HG03045 (cell line): ENCODE measurements around the gene CACNA2D4.

Experiments
- ATAC-seq: cut with Tn5 transposase; IDR thresholded peaks from one replicate; pipeline ENCODE4 v1.9.1; 2021; ENCODE audit warnings: mild to moderate bottlenecking, moderate library complexity; ENCODE audit not compliant: unreplicated experiment

Gene CACNA2D4

DNA sequence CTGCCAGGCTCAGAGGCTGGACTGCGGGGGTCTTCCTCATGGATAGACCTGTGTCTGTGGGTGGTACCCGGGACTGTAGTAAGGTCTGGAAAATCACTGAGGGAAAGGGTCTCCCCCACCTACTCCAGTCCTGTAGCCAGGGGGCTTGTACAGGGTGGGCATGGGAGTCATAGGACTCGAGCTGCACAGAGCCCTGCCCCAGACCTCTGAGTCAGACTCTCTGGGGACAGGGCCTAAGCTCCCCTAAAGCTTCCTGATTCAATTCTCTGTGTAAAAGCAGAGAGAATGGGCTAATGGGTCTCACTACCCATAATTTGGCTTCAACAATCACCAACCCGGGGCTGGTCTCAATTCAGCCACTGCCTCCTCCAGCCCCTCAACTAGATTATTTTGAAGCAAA, 71.0 kb downstream of the CACNA2D4 start:
- no peak for ATAC-seq

DNA sequence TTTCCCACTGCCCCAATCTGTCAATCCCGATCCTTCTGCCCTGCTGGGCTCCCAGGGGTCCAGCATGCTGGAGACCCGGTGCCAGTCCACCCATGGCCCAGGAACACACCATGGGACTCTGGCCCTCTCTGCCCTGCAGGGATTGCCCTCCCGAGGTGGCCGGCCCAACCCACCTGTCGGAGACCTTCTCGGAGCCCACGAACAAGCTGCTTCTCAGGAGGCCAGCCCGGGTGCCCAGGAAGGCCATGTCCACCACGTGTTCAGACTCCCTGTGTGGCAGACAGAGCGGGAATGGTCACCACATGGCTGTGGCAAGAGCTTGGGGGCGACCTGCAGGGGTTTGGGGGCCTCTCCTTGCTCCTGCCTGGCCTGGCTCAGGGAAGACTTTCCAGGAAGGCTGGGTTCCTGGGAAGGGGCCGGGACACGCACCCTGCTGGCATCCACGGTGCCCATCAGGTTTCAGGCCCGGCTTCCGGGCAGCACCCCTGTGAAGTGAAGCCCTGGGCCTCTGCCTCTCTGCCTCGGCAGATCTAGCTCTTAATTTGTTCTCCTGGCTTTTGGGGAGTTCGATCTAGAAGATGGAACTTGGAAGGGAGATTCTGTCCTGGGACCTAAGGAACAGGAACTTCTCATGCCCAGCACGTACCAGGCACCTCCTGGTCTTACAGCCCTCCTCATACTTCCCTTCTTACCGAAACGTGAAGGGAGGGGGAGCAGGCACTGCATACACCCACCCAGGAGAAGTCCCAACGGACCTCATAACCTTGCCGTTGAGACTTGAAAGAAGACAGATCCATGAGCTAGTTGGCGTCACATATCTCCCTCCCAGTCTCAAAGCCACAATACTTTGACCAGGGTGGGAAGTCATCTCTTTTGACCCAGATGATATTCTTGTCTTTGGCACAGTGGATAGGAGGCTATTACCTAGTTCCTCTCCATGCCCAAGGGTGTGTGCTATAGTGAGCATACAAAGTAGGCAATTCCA, 71.7 kb downstream of the CACNA2D4 start:
- ATAC-seq = no peak

DNA sequence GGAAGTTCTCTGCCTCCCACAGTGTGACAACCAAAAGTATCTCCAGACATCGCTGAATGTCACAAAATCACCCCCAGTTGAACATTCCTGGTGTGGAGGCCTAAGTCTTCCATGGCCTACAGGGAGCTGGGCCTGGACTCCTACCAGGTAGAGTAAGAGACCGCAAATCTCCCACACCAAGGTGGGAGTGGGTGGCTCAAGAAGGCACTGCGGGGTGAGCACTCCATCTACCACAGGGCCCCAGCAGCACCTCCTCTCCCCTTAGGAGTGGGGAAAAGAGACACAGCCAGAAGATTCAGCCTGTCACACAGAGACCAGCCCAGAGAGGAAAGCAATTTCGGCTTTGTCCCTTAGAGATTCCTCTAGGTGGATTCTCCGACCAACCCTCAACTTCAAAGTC, 72.6 kb downstream of the CACNA2D4 start:
- ATAC-seq = no peak

DNA sequence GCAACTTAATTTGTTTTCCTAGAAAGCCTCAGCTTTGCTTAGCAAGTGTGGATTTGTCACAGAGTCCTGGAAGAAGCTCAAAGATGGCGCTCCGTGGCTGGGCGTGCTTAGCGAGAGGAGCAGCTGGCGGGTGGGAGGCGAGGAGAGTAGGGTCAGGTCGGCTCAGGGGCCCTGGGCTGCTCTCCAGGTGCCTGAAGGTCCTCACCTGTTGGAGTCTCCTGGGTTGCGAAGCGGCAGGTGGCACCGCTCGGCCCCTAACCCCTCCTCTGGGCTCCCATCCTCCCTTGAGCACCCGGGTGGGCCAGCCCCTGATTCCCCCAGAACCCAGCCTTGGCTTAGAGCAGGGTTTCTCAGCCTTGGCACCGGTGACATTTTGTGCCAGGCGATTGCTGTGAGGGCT, 73.0 kb downstream of the CACNA2D4 start:
- ATAC-seq = no peak

DNA sequence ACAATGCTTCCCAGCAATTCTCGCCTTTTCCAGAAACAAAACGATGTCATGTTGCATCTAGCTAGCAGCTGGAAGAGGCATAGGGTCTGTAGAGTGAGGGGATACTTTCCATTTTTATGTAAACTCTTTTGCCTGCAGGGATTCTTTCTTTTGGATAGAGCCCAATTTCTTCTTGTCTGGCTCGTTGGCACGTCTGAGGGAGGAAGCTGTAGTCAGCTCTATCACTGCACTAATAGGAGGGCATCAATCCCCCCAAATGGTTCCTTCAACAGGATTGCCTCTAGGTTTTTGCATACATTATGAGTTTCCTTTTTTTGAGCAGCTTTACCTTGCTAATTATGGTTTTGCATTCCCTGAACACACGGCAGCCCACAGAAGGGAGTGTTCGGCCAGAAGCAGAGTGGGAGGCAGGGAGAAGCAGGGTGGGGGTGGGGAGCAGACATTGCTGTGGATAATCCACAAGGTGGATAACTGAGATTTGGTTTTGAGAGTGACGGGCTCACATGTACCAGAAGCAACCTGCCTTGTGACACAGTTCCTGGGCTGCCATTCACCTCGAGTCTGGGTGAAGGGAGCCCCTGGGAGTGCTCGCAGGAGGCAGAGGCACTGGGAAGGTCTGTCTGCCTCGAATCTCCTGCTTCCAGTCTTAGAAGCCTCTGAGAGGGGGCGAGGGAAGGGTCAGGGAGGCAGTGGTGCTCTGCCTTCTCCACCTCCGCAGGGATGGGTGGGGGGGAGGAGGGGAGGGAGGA, 73.6 kb downstream of the CACNA2D4 start:
- no peak for ATAC-seq

DNA sequence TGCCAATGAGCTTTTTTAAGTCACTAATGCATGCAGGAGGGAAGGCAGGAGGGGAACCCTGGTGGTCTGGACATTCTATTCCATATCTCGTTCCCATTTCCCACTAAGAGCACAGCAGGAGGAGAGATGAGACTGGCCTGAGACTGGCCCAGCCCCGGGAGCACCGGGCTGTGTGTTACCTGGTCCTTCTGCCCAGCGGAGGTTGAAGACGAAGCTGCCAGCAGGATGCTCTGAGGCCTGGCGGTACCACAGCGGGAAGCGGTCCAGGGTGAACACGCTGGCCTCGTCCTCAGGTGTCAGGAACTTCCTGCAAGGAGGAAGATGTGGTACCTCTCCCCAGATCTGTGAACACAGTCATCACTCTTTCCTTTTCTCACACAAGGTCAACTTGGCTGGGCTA, 74.2 kb downstream of the CACNA2D4 start:
- no peak for ATAC-seq

DNA sequence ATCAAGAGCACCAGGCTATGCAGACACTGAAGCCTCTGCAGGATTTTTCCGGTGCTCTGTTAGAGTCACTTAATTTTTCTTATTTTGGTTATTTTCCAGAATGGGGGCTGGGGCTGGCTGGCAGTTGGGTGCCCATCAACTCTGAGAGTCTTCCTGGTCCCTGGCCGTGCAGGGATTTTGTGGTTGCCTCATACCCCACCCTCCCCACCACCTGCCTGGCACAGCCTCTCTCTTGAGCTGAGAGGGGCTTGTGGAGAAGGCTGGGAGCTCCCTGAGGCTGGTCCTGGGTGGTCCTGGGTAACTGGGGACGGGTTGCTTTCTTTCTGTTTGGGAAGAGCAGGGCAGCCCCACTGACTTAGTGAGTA, 74.8 kb downstream of the CACNA2D4 start:
- ATAC-seq = no peak

DNA sequence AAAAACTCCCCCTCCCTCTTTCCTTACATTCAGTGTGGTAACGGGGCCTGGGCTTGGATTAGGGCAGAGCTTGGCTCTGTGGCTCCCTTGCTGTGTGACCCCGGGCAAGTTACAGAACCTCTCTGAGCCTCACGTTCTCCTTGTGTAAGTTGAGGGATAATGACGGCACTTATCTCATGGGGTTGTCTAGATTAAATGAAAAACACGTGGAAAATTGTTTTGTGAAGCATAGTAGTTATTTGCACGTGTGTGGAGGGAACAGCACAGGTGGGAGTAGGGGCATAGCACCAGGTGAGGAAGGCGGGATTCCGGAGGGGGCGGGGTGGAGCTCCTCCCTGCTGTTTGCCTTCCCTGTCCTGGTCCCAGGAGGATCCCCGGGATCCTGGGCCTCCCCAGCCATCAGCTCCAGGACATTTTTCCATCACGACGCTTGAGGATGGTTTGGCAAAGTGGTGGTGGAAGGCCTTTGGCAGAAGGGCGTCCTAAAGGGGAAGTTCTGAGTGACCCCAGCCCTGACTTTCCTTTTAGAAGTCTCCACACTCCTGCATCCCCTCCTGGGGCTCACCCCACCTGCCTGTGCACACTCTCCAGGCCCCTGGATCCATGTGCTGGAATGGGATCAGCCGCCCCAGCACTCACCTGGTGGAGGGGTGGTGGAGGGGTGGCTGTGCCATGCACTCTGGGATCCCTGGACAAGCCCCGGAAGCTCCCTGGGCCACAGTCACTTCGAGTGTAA, 75.4 kb downstream of the CACNA2D4 start:
- no peak for ATAC-seq

DNA sequence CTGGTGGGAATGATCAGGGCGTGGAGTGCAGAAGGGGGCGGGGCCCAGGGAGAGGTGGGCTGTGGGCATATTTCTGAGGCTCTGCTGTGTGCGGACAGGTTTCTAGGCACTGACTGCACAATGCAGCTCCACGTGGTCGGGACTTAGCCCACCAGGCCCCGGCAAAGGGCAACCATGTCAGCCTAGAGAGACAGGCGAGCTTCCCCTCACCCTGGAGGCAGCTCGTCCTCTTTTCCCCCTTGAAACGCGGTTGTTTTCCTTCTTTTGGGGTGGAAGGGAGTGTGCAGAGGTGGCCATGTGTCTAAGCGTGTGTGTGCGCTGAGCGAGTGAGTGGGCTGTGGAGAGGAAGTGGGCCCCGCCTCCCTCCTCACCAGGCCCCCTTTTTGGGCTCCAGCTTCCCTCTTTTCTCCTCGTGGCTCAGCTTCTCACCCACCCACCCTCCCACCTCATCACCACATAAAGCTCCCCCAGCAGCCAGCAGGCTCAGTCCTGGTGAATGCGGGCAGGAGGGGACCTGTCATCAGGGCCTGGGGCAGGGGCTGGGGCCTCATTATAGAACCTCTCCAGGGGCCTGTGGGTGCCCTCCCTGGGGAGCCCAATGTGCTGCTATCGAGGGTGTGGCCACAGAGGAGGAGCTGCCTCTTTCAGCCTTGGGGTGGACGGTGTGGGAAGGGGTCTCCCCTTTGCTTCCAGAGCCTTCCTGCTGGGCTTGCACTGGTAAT, 76.1 kb downstream of the CACNA2D4 start:
- no peak for ATAC-seq

DNA sequence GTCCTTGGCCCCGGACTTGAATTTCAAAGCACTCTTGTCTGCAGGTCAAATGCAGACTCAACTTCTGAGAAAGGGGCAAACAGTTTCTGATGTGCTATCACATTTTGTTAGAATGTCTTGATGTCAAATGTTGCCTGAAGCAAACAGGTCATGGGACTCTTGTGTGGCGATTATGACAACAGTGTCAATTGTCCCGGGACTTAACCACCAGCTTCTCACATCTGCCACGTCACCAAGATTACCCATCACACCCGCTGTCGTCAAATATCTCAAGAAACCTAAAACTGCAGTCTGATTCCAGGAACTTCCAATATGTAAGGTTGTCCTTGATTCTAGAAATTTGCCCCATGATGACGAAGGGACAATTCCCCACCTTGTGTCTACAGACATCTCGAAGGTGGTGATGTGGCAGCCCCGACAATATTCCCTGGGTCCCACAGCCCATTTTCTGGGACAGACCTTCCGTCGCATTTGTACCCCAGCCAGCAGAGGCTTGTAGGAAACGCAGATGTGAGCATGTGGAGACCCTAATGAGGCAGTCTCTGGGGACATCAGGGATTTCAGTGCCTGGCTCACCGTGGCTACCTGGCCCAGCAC, 76.8 kb downstream of the CACNA2D4 start:
- no peak for ATAC-seq

DNA sequence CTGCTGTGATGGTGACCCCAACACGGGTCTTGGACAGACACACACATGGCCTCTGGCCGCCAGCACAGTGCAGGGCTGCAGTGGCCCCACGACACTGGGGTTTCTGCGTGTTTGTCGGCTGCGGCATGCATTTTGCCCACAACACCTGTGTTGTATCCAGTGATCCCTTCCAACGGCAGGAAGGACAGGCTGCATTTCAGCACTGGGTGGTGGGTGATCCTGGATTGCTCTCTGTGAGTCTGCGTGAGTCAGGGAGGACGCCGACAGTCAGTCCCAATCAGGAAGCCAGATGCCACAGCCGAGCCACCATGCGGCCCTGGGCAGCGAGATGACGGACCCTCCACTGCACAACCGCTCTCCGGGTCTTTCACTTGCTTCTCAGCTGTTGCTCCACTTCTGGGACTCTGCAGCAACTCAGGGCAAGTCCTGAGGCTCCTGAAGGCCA, 77.4 kb downstream of the CACNA2D4 start:
- no peak for ATAC-seq

DNA sequence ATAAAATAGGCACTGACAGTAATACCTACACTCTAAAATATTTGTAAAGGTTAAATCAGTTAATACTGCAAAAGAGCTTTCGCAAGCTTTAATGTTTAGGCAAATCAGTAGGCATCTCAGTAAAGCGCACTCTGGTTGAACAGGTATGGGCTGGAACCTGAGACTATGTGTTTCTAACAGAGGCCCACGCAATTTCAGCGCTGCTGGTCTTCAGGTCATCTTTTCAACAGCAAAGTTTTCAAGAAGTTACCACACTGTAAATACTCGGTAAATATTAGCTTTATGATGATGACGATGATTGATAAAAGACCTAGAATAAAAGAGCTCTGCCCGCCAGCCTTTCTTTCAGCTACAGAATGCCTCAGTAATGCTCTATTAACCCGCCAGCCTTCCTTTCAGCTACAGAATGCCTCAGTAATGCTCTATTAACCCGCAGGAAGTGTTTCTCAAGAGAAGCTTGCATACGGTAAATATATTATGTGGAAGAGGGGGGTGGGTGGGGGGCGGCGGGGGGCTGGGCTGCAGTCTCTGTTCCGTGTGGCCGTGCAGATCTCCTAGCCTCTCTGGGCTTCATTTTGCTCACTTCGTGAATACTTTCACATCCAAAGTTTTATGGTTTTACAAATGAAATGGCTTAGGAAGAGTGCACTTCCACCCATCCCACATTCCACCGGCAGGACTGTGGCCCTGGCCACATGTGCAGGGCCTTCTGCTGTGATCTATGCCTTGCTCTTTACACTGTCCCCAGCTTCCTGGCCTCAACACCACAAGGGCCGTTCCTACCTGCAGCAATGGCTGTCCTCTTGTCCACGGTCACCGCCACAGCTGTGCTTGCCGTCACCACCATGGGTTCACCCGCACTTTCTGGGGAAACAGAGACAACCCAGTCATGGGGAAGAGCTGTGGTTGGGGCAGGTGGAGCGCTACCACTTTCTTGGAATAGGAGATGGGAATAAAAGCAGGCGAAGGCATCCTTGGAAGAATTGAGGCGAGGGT, 78.2 kb downstream of the CACNA2D4 start:
- no peak for ATAC-seq

DNA sequence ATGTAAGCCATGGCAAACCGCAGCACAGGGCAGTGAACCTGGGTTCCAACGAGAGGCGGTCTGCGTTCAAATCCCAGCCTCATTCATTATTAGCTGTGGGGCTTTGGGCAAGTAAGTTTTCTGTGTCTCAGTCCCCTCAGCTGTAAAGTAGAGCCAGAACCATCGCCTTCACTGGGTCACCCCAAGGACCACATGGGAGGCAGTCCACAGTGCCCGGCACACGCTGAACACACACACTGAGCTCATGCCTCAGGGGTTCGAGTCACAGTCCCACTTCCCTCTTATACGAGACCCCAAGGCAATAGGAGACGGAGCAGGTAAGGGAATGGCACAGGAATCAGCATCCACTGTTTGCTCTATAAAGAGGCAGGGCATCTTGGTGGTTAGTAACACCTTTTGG, 79.0 kb downstream of the CACNA2D4 start:
- no peak for ATAC-seq

DNA sequence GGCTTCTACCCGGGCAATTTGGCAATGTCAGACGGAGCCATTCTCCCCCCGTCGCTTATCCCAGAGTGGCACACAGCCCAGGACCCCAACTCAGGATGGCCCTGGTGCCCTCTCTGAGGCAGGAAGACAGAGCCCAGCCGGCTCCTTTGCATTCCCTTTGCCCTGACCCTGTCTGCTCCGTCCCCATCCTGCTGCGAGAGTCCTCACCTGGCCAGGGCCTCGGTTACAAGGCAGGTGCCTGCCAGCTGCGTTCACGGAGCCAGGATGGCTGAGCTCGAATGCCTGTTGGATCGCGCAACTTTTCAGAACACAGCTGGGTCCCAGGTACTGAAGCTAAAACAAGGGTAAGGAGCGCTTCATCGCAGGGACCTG, 79.5 kb downstream of the CACNA2D4 start:
- no peak for ATAC-seq

DNA sequence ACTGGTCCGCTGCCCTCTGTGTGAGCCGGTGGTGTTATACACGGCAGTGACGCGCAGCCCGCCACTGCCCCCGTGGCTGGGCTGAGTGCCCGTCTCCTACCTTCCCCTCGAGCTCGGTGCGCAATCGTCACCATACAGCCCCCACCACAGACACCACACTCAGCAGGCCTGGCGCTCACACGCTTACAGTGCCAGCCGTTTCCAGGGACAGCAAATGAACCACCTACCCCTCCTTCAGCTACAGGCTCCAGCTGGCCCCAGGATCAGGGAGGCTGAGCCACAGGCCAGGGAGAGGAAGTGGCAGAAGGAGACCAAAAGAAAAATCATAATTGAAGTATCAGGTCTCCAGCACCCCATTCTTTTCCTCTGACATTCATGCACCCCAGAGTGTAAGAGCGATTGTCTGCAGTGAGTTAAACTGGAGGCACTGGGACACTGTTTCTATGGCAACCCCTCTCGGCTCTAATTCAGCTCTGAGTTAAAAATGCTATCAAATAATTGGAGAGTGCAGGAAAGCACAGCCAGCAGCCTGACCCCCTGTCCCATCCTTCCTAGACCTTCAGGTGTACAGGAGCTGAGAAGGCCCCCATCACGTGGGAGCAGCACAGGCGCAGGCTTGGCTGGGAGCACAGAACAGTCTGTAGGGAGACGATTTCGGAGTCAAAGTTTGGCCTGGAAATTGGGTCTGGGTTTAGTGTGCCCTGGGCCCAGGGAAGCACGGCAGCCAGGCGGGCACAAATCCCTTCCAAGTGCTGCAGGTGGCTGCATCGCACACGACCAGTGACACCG, 80.1 kb downstream of the CACNA2D4 start:
- ATAC-seq = no peak

DNA sequence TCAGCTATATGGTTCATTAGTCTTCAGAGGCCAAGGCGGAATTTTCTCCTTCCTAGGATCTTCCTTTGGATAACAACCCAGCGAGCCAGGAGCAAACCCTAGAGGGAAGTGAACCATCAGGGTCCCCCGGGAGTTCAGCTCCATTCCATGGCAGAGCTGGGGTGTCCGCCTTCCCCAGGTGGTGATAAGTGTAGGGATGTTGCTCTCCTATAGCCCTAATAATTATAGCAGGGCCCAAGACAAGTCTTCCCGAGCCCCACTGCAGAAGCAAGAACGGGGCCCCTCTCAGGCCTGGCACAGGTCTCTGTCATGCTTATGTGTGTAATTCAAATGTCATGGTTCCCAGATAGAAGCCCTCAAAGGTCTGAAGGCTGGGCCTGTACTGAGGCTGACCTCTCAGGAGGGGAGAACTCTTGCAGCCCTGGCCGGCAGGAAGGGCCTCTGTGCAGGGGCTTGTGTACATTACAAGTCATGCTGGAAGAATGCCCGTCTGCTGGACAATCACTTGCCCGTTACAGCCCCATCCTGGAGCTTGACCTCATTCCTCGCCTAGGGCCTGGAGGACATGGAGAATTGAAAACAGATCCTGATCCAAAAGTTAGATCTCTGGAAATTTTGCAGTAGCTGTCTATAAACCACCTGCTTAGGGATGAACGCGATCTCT, 80.8 kb downstream of the CACNA2D4 start:
- ATAC-seq = no peak

DNA sequence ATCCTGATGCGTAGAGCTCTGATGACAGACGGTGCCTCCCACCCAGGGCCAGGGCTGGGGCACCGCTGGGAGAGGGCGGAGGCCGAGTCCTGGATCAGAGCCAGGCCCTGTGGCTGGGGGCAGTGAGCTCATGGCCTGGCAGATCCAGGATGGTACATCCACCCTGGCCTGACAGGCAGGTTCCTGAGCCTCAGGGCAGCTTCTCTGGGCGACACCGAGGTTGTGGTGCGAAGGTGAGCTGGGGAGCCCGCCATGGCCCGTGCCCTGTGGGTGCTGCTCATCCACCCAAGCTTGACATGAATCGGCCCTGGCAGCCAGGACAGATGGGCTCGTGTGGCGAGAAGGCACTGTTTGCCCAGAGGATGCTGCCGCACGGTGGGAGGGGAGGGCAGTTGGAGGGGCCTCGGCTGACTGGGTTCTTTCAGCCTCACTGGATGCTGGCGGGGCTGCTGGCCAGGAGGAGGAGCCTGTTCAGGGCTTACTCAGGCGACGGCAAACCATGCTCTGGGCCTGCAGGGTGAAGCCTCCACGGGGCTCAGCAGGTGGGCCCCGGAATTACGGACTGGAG, 81.5 kb downstream of the CACNA2D4 start:
- no peak for ATAC-seq
